SIG-M5 treated with dmso at 0.1 percent for 504 hours (cell line): Measurements from ENCODE around the gene DCAKD.
A peak's percentile ranks its signal among the peaks of the same experiment; 100 is the strongest.
"Not testable (repeated sequence)": the region's sequence is repeated elsewhere in the genome, so short reads cannot be mapped to it uniquely, and the experiment has no call there.

Experiments used
- DNase-seq: peaks from one replicate; lab custom pipeline; 2025; ENCODE audit not compliant: unreplicated experiment; lab: John Stamatoyannopoulos, UW

DCAKD gene

DNA sequence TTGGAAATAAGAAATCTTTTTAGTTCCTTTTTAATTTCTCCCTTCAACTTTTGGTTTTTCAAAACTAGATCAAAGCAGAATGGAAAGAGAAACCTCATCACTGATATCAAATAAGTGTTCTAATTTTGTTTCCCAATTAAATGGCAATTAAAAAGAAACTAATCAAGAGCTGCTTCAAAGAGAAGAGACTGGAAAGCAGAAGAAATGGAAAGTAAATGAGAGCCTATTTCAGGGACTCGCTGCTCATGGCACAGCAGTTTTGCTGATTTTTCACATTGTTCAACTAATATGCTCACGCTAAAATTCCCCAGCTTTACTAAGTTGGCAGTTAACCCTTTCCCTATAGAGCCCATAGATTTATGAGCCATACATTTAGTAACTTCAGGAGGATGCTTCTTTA lies 16.2 kb upstream of the DCAKD start:
- DNase-seq: no peak

DNA sequence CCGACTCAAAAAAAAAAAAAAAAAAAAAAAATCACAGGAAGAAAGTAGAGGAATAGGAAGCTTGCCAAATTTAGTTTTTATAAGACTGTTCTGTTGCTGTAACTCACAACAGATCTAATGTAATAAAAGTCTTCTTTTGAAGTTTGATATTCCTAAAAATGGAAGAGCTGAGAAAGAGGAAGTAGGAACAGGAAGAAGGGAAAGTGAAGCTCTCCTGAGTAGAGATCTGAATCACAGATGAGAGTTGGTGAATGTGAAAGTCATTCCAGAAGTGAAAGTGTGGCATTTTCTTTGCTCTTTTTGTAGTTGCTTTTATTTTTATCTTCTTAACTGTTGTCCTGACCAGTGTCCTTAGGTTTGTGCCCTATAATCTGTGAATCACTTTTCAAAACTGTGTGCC lies 11.8 kb upstream of the DCAKD start:
- DNase-seq: peak; percentile 86

DNA sequence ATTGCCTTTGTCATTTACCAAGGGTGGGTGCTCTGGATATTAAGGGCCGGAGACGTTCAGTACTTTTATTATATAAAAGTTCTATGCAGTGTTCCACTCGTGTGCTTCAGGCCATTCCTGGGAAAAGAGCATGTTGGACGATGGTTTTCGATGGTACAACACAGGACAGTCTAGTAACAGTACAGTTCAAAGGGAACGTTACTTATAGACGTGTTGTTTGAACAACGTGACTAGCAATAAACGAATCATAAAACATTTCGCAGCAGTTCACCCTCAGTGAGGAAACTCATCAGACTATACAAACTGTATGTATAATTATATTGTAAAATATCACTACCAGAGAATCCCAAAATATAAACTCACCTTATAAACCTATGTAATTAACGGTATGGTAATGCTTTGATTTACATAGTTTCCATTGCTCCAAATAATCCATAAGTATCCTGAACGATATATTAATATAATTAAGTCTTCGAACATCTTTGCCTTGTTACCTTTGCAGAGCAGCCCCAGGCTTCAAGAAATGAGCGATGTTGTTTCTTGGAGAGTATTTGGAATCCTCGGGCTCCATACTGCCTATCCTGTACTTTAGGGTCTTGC lies 10.3 kb upstream of the DCAKD start:
- DNase-seq: no peak

DNA sequence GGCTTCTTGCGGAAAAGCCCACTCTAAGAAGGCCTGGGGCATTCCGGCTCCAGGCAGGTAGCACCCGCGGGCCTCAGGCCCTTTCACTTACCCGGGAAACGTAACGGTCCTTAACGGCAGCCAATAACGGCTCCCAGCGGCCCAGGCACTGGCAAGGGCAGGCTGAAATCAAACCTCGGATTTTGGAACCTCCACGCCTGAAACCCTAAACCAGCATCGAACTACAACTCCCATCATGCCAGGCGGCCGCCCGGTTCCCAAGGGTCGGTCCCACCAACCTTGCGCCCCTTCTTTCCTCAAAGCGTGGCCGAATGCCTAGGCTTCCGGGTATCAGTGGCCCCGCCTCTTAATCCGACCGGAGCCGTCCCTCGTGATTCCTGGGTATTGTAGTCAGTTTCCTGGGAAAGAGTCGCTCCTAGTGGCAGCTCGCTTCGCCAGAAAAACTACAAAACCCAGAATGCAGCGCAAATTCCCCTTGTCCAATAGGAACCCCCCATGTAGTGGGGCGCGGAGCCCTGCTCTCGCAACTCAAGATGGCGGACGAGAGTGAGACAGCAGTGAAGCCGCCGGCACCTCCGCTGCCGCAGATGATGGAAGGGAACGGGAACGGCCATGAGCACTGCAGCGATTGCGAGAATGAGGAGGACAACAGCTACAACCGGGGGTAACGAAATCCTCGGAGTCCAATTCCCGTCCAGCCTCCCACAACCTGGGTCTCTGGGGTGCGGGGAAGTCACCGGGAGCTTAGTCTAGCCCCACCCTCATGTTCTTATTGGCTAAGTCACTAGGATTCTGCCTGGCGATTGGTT lies 9.6 kb upstream of the DCAKD start, which contains the start of gene NMT1:
Gene NMT1, plus strand, starts transcription at position 521 of the 809 bp plus-strand sequence. Its CDS starts 13 bp downstream, at position 534.
- DNase-seq: peak; percentile 100

DNA sequence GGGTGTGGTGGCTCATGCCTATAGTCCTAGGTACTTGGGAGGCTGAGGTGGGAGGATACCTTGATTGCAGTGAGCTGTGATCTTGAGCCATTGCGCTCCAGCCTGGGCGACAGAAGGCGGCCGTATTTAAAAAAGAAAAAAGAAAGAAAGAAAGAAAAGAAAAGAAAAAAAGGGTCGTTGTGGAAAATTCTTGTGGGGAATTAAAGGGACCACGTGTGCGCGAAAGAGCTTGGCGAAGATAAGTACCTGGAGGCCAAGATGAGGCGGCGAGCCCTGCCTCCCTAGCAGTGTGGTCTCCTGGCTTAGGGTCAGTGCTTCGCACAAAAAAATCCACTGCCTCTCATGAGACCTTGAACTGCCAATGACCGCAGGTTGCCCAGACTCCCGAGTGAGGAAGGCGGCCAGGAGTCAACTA lies 9.0 kb upstream of the DCAKD start:
- DNase-seq: no peak

DNA sequence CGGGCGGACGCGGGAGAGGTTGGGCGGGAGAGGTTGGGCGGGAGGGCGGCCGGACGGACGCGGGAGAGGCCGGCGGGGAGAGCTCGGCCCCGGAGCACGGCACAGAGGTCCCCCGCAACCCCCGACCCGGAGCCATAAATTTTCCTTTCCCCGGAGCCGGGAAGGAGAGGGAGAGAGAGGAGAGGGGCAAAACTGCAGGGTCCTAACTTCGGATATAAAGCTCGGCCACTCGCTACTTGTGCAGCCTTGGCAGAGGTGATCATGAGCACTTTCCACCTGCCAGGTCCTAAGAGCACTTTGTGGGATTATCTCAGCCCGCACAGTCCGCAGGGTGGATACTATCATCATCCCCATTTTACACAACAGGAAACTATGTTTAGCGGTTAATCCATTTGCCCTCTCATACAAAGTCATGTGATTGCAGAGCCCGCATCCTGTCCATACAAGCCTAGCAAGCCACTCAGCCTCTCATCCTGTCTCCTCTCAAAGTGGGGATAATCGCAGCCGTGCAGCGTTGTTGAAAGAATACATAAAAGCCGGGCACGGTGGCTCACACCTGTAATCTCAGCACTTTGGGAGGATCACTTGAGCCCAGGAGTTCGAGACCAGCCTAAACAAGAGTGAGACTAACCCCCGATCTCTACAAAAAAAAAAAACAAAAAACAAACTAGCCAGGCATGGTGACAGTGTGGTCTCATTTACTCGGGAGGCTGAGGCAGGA lies 780 bp upstream of the DCAKD start:
- peak; percentile 72 for DNase-seq

DNA sequence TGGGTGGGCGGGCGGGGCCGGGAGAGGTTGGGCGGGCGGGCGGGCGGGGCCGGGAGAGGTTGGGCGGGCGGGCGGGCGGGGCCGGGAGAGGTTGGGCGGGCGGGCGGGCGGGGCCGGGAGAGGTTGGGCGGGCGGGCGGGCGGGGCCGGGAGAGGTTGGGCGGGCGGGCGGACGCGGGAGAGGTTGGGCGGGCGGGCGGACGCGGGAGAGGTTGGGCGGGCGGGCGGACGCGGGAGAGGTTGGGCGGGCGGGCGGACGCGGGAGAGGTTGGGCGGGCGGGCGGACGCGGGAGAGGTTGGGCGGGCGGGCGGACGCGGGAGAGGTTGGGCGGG lies 254 bp upstream of the DCAKD start:
- not testable (repeated sequence) for DNase-seq

DNA sequence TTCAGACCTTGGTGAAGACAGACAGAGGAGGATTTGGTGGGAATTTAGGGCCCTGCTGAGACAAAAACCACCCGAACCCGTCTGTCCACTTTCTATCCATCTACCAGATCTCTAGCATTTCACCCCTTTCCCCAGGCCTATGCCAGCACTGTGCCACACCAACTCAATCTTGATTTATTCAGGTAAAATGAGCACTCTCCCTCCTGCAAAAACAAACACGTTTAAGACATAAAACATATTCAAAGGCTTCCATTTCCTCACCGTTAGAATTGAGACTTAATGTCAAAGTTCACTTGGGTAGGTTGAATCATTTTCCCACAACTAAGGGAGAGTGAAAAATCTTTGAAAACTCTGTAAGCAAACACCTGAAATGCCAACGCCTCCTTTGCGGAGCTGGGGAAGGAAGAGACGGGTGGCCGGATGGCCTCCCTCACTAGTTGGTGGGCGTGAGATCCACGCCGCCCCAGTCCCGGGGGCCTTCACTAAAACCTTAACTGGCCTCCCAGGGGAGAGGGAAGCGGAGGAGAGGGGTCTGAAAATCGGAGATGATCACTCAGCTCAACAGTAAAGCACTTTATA lies 862 bp downstream of the DCAKD start:
- peak; percentile 51 for DNase-seq

DNA sequence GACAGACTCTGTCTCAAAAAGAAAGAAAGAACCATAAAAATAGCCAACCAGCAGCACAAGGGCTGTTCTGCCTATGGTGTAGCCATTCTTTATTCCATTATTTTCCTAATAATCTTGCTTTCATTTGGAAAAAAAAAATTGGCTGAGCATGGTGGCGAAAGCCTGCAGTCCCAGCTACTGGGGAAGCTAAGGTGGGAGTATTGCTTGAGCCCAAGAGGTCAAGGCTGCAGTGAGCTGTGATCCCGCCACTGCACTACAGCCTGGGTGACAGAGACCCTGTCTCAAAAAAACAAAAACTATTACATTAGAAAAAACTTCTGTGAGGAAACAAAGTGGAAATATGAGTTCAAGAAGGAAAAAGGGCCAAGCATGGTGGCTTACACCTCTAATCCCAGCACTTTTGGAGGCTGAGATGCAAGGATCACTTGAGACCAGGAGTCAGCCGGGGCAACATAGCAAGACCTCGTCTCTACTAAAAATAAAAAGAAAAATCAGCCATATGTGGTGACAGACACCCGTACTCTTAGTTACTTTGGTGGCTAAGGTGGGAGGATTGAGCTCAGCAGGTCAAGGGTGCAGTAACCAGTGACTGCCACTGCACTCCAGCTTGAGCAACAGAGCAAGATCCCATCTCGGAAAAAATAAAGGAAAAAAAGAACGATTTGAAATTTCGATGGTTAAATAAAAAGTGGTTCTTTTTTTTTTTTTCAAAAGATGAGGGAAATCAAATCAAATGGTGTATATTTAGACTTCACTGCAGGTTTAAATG lies 2.5 kb downstream of the DCAKD start:
- no peak for DNase-seq

DNA sequence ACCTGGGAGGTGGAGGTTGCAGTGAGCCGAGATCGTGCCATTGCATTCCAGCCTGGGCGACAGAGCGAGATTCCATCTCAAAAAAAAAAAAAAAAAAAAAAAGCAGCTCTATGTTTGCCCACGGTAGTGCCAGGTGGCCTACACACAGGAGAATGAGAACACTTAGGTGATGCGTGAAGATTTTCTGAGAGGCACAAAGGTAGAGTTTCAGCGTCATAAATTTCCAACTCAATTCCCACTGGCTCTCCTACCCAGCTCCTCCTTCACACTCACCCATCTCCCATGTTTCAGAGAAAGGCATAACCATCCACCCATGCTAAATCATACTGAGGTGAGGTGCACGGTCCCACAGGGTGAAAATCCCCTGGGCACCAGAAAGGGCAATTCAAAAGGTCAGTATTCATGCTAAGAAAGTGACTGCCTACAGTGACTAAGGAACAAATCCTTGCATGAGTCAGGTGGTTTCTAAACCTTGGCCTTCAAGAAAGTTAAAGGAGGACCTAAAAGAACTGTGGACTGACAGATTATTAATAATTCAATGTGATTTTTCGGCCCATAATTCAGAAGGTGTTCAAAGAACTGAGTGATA lies 4.8 kb downstream of the DCAKD start:
- DNase-seq: no peak

DNA sequence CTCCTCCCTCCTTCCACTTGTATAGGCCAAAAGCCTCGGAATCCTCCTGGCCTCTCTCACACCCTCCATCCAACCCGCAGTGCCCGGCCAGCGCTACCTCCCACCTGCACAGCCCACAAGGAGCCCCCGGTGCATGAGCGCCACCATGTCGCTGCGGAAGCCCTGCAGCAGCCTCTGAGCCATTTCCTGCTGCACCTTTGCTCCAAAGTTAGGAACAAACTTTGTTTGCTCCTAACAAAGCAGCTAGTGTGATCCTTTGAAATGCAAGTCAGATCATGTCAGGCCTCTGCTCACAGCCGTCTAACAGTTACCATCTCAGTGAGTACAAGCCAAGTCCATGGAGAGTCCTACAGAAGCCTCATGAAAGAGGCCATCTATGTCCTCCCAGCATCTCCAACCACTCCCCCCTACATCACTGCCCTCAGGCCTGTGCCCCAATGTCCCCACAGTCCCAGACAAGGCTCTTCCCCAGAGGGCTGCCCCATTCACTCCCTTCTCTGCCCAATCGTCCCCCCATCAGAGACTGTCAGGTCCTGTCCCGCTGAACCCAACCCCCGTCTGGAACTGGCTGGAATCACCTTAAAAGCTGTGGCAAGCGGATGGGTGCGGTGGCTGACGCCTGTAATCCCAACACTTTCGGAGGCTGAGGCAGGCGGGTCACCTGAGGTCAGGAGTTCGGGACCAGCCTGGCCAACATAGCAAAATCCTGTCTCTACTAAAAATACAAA lies 7.5 kb downstream of the DCAKD start:
- no peak for DNase-seq

DNA sequence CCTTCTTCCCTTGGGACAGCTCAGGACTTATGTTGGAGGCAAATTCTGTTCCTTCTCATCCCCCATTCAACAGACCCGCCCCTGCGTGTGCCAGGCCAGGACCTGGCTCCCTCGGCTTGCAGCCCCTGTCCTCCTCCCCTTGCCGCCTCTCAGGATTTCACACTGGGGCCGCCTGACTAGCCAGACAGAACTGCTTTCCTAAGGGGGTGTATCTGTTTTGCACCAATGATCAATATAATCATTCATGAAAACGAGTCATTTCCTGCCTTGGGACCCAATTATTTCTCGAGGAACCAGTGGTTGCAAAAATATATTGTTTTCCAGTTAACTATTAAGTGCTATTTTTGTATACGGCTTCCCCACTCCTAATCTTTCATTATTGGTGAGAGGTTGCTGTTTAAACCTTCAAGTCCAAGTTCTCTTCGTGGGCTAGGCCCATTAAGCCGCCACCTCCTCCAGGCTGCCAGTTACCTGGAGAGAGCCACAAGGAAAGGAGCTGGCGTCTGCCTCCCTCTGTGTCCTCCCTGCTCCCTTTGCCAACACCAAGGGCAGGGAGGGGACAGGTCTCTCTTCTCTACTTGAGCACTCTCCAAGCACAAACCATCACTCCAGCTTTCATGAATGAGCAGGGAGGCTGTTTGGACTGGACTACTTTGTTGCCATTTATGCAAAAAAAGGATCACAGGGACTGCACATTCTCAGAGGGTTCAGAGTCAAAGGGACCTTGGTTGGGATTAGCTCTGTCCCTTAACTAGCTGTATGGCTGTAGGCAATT lies 8.9 kb downstream of the DCAKD start:
- no peak for DNase-seq

DNA sequence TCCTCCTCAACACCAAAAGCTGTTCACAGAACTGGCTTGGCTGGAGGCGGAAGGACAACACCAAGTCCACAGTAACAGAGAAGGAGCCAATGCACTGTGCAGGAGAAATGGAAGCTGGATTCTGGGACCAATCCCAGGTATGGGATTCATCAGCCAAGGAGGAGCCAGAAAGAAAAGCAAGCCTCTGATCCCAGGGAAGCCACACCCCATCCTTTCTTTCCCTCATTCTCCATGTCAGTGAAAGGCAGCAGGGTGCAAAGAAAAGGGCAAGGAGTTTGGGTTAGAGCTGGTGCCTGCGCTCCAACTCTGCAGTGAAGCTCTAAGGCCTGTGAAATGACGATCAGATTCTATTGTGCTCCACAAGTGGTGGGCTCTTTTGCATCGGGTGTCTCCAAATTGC lies 11.0 kb downstream of the DCAKD start:
- DNase-seq: no peak

DNA sequence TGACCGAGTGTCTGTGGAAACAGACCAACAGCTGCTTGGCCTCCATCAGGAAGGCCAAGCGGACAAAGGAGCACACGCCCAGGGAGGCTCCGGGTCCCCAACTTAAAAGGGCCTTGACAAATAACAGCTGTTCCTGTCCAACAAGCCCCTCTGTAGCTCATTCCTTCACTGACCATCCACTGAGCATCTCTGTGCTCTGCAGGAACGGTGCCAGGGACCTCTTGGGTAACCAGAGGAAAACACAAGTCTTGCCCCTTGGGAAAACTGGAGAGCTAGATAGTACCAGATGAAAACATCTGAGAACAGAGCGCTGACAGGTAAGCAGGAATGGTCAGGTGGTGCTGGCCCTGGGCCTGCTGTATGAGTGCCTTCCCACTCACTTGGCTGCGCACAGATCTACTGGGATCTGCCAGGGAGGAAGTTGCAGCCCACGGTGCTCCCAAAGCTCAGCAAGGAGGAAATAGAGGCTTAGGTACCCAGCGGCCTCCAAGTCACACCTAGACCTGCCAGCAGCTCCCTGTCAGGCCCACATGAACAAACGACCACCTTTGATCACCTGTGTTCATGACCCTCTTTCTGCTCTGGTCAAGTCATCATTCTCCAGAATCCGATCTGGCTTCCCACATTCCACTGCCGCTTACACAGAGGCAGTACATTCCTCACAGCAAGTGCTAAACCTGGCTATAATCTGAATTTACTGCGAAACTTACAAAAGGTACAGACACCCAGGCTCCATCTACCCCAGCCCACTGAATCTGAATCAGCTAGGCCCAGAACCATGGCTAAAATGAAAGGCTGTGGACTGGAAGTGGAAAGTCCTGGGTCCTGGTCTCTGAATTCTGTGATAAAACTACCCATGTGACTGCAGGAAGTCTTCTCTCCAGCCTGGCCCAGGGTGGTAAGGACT lies 12.5 kb downstream of the DCAKD start:
- DNase-seq: no peak

DNA sequence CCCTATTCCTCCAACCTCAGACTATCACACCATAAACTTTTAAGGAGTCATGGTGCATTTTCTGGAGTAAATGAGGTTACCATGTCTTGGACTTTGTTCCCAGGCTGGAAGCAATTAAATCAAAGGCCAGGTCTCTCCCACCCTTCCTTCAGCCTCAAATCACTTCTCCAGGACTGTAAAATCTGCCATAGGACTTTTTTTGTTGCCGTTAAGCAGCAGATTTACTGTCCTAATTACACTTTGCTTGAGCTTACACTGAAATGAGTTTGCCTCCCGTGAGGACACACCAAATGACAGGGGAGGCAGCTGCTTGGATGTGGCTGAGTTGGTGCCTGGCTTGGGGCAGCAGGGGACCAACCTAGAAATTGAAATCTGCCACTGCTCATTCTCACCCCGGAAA lies 14.7 kb downstream of the DCAKD start:
- DNase-seq: no peak

DNA sequence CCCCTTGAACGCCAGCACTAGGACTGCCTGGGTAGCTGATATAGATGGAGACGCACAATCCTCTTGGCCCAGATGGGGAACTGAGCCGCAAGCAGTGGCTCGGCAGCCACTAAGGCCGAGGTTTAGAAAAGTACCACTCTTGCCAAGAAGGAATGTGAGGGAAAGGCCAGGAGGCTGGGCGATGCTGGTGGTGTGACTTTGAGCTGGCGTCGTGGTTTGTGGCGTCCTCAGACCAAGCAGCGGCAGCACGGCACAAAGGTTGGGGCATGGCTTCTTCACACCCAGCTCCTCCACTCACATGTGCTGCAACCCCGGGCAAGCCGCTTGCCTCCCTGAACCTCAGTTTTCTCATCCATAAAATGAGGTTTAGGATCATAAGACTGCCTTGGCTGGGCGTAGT lies 15.6 kb downstream of the DCAKD start:
- no peak for DNase-seq

DNA sequence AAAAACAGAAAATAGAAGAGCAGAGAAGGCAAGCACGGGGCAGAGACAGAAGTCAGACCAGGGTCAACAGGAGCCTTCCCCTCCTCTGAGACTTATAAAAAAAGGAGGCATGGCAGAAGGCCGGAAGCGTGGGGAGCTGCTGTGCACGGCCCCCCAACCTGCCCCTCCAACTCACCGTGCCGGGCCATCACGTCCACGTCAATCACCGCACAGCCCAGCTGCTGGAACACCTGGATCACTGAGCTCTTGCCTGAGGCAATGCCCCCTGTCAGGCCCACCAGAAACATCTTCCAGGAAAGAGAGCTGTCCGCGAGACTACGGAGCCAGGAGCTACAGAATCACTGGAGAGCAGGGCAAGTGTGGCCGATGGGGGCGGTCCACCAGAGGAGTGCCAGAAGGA lies 16.8 kb downstream of the DCAKD start:
- DNase-seq: no peak

DNA sequence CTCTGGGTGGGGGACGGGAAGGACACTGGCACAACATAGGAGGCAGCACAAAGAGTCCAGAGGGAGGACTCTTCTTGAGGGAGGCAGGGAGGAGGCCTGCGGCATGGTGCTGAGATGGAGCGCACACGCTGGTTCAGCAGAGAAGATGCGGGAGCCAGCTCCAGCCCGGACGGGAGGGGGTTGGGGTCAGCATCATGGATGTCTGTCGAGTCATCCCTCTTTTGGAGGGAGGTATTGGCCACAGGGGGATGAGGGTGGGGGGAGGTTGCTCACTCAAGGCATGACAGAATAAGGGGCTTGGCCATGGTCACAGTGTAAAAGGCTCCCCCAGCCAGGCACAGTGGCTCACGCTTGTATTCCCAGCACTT lies 19.3 kb downstream of the DCAKD start:
- DNase-seq: no peak
